Epithelial cell of prostate (primary cell): ENCODE measurements around the gene RPRML.
"Not testable (repeated sequence)": the region's sequence is repeated elsewhere in the genome, so short reads cannot be mapped to it uniquely, and the experiment has no call there.

Experiments used
- DNase-seq: peaks from one replicate; pipeline ENCODE4 v3.0.0-alpha.2; 2011; ENCODE audit warnings: low read depth, low spot score
- H3K27ac ChIP-seq: fragments of 450-650 bp; 2 replicates; pipeline ENCODE4 v1.5.1; 2017; ENCODE audit warnings: mild to moderate bottlenecking

The RPRML gene

DNA sequence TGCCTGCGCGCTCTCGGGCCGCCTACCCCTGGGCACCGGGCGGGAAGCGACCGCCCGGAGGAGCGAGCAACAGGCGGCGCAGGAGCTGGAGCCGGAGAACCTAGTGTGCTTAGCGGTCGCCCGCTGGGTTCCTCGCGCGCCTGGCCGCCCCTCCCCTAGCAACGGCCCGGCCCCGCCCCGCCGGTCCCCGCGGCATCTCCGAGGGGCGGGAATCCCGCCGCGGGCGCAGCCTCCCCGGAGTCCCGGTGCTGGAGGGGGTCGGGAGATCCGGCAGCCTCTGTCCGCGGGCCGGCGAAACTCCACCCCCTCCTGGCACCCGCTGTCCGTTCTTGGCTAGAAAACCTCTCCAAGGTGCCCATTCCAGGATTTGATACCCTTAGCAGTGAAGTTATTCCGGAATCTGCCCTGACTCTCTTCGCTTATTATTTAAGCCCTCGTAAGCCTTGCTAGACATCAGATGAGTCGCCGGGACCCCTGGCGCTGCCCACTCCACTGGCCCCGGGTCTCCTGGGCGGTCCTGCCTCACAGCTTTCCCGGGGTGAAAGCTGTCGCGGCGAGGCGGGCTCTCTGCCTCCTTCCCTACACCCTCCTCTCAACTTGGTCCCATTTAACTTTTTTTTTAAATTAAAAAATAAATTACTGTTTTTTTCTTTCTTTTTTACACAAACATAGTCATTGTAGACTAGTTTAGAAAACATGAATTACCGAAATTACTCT lies at the start of gene RPRML:
Gene RPRML (minus strand): TSS at position 107 of the 717 bp plus-strand sequence. CDS start 246 bp downstream, outside the sequence.
- no peak for DNase-seq
- H3K27ac ChIP-seq, result no peak within 1 kb of the TSS

GRCh38 chr17:47016966-47017365 lies 37.9 kb upstream of the RPRML start:
- not testable (repeated sequence) for DNase-seq, H3K27ac ChIP-seq

- H3K27ac ChIP-seq, result no peak overlapping the region
- no peak for DNase-seq
Measured at GRCh38 chr17:47013341-47013740, 34.3 kb upstream of the RPRML start.

DNA sequence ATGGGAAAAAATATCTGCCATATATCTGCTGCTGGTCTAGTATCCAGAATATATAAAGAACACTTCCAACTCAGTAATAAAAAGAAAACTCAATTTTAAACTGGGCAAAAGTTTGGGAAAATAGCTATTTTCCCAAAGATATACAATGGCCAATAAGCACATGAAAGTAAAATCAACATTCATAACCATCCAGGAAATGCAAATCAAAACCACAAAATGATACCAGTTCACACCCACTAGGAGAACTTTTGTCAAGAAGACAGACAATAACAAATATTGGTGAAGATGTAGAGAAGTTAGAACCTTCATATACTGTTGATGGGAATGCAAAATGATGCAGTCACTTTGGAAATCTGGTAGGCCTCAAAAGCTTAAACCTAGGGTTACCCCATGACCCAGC lies 33.4 kb upstream of the RPRML start:
- no peak overlapping the region for H3K27ac ChIP-seq
- no peak for DNase-seq

DNA sequence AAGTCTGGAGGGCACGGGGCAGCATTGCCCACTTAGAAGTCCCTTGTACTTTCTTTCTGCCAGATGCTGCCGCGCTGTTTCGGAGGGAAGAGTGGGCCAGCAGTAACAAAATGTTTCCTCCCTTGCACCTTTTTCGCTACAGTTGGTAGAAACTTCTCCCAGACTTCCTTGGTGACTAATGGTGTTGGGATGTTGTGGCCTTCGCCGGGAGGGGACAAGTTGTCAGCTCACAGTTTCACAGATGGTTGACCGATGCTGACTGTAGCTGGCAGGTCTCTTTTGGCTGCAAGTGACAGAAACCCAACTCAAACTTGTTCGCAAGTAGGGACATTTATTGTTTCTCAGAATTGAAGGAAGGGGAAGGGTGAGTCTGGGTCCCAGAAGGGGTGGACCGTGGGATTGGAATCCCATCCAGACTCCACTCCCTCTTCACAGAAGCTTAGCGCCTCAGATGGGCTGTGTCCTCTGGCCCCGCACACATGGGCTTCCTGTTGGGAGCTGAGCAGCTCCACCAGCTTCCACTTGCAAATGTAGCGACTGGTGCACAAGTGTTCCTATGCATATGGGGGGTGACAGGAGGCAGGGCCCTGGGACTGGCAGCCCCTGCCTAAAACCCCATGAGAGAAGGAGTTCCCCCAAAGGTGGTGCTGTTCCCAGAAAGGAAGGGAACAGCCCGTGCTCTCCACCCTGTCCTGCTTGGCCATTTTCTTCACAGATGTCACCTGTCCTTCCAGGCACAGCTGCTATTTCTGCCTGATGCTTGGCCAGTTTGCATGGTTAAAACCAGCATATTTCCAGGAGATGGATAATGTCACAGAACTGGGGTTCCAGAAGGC lies 30.9 kb upstream of the RPRML start:
- H3K27ac ChIP-seq, result no peak overlapping the region
- no peak for DNase-seq

GRCh38 chr17:47004906-47005305 lies 25.9 kb upstream of the RPRML start:
- H3K27ac ChIP-seq, result no peak overlapping the region

DNA sequence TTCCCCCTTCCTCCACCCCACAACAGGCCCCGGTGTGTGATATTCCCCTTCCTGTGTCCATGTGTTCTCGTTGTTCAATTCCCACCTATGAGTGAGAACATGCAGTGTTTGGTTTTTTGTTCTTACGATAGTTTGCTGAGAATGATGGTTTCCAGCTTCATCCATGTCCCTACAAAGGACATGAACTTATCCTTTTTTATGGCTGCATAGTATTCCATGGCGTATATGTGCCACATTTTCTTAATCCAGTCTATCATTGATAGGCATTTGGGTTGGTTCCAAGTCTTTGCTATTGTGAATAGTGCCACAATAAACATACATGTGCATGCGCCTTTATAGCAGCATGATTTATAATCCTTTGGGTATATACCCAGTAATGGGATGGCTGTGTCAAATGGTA lies 24.8 kb upstream of the RPRML start:
- DNase-seq, H3K27ac ChIP-seq: not testable (repeated sequence)

More at GRCh38 chr17:47004906-47005305, 25.9 kb upstream of the RPRML start:
- DNase-seq, result no peak

GRCh38 chr17:46995841-46996571 lies 17.0 kb upstream of the RPRML start:
- peak; percentile 14 for DNase-seq

DNA sequence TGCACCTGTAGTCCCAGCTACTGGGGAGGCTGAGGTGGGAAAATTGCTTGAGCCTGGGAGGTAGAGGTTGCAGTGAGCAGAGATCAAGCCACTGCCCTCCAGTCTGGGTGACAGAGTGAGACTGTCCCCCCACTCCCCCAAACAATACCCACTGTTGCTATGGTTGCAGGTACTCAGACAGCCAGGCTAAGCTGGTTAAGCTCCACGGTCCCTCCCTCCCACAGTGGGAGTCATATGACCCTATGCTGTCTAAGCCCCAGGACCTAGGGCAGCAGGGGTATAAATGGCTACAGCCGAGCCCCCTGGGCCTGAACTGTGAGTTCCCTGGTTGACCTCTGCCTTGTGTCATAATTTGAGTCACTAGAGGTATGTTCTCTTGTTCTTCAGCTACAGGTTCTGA lies 15.9 kb upstream of the RPRML start:
- no peak overlapping the region for H3K27ac ChIP-seq
- DNase-seq, result no peak

More at GRCh38 chr17:46995841-46996571, 17.0 kb upstream of the RPRML start:
- no peak overlapping the region for H3K27ac ChIP-seq

DNA sequence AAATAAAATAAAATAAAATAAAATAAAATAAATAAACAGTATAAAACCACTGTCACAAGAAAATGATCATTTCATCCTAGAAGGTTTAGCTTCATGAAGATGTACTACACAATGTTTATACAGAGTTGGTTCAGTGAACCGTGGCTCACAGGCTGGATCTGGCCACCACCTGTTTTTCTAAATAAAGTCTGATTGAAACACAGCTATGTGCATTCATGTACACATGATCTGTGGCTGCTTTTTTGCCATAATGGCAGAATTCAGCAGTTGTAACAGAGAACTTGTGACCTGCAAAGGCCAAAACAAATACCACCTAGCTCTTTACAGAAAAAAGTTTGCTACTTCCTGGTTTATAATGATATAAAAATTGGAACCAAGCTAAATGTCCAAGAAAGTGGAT lies 12.6 kb upstream of the RPRML start:
- H3K27ac ChIP-seq, result no peak overlapping the region
- DNase-seq, result no peak

- no peak overlapping the region for H3K27ac ChIP-seq
- DNase-seq, result no peak
Measured at GRCh38 chr17:46989637-46990431, 10.8 kb upstream of the RPRML start.

- H3K27ac ChIP-seq, result not testable (repeated sequence)
Measured at GRCh38 chr17:46987927-46988326, 8.9 kb upstream of the RPRML start.

DNA sequence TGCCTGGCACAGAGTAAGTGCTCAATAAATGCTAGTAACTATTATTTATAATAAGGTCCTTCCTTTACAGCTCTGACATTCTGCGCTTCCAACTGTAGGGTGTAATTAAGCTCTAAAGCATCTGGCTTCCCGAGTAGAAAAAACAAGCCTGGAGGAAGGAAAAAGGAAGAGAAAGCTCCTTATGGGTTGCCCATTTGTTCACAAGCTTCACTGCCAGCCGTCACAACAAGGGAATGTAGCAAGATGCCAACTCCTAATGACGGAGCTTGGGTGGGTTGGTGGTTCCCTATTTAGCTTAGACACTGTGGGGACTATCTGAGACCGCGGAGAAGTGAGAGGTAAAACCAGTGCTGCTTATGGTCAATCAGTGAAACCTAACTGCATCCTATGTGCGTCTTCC lies 7.3 kb upstream of the RPRML start:
- DNase-seq, result no peak
- no peak overlapping the region for H3K27ac ChIP-seq

More at GRCh38 chr17:46987927-46988326, 8.9 kb upstream of the RPRML start:
- DNase-seq, result not testable (repeated sequence)

DNA sequence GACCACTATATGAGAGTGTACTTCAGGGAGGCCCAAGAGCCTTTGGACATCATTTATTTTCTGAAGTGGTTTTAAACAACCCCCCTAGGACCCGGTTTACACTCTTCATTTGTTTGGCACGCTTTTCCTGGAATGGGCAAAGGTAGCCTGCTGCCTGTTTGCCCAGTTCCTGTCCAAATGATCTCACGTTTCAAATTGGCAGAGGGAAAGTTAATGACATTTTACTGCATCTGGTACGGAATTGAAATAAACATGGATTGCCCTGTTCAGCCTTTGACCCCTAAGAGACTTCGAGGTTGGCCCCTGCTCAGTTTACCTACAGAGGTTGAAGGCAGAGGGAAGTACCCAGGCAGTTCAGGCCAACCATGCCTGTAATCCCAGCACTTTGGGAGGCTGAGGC lies 5.8 kb upstream of the RPRML start:
- DNase-seq, result no peak
- H3K27ac ChIP-seq, result no peak overlapping the region

DNA sequence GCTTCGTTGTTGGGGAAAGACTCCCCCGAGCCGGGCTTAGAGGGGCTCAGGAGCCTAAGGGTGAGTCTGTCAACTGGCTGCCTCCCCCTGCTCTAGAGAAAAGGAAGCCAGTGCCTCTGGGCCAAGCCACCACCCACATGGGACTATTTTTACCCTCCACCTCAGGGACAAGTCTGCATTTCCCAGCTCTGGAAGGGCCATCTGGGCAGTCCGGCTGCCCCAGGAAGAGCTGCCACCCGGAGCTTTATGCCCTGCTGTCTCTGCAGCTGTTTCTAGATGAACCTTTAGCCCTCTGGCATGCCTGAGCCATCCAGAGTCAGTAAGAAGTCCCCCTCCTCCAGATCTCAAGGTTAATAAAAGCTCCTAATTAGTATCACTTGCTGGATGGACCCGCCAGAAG lies 5.3 kb upstream of the RPRML start:
- DNase-seq, result no peak
- no peak overlapping the region for H3K27ac ChIP-seq

DNA sequence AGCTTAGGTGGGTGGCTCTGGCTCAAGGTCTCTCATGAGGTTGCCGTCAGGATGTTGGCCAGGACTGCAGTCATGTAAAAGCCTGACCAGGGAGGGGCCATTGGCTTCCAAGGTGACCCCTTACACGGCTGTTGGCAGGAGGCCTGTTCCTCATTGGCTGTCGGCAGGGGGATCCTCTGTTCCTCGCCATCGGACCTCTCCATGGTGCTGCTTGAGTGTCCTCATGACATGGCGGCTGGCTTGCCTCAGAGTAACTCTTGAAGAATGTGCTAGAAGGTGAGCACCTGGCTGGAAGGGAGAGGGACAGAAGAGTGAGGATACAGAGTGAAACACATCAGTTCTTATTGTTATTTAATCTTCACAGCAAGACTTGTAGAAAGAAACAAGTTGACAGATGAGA lies 4.7 kb upstream of the RPRML start:
- DNase-seq, result no peak
- H3K27ac ChIP-seq, result no peak overlapping the region

- no peak for DNase-seq
- H3K27ac ChIP-seq, result no peak overlapping the region
Measured at GRCh38 chr17:46982577-46982976, 3.5 kb upstream of the RPRML start.

- H3K27ac ChIP-seq, result no peak overlapping the region
- no peak for DNase-seq
Measured at GRCh38 chr17:46978489-46979146, 435 bp downstream of the RPRML start.

- no peak overlapping the region for H3K27ac ChIP-seq
- no peak for DNase-seq
Measured at GRCh38 chr17:46977750-46978488, 1.1 kb downstream of the RPRML start.
